HG03342 (cell line): ENCODE data around the gene CAMTA2.

Experiments used
- ATAC-seq: cut with Tn5 transposase; IDR thresholded peaks from one replicate; pipeline ENCODE4 v1.9.1; 2021; ENCODE audit warnings: mild to moderate bottlenecking, moderate library complexity; ENCODE audit not compliant: unreplicated experiment

CAMTA2 gene

DNA sequence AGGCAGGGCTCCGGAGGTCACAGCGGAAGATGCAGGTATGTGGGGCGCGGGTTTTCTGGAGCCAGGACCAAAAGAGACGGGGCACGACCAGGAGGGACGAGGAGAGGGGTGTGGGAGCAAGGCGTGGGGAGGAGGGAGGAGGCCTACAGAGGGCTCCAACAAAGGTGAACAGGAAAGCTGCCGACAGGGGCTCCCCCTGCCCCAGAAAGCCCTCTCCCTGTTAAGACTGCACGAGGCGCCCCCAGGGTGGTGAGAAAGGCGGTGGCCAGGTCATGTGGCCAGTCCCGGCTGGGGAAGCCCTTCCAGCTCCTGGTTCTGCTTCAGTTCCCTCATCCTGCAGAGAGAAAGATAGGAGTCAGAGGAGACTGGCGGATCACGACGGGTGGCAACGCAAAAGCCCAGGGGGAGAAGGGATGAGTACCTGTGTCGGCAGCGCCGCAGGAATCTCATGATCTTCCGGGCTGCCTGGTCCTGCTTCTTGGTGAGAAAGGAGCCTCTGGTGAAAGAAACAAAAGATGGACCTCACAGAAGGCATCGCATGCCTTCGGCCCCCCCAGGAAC lies 18.9 kb downstream of the CAMTA2 start:
- no peak for ATAC-seq

DNA sequence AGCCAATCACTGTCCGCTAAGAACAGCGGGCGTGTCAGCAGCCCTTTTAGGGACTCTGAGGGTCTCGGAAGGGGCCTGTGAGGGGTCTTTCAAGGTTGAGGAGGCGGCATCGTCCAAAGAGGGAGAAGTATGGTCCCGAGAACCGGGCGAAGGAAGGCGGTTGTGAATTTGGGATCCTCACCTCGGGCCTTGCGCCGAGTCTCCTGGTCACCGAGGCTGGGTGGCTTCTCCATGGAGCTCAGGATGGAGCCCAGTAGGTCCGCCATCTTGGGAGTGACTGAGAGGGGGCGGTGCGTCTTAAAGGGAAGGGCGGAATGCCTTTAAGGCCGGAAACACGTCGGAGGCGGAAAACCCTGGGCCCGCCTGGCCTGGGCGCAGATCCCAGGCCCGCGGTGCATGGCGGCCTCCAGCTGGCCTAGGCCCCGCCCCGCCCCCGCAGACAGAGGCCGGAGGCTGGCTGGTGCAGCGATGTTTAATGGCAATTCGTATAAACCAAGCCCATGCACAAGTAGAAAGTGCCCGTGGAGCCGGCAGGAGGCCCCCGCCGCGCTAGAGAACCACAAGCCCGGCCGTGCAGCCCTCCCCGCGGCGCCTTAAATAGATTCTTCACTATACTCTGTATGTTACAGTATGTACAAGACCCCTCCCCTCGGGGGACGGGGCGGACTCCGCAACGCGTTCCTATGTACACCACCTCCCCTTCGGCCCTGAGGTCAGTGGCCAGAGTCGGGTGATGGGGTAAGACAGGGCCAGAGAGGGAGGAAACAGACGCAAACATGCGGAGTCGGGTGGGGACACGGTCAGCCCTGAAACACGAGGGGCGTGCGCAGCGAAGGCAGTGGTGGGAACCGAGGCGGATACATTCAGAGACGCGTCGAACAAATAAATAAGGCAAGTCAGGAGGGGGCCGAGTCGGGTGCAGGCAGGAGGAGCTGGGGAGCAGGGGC lies 19.7 kb downstream of the CAMTA2 start, which contains the start of gene SPAG7:
Gene SPAG7 (minus strand): TSS at position 279 of the 947 bp plus-strand sequence. CDS start 13 bp downstream, at position 266.
- peak; percentile 47 for ATAC-seq

DNA sequence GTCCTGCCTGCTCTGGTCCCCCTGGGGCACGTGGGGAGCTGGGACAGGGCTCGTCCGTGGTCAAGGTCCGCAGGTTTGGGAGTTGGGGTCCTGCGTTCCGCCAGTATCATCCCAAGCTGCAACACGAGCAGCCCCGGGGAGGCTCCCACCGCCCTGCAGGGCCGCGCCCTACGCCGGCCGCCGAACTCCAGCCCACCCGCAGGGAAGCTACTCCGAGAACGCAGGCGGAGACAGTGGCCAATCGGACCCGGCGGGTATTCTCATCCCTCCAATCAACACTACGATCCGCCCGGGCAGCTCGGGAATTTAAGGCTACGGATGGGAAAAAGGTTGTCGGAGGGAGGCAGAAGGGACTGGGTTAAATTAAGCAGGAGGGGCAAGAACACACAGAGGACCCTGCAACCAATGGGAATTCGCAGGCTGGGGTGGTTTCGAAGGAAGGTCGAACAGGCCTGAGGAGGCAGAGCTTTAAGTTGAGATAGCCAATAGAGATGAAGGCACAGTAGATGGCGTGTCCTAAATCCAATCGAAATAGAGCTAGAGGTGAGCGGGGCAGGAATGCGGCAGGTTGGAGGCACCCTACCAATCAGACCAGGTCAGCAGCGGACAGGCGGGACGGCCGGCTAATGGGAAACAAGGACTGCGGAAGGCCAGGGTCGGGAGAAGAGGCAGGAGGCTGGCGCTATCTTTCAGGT lies 20.5 kb downstream of the CAMTA2 start:
- peak; percentile 77 for ATAC-seq

DNA sequence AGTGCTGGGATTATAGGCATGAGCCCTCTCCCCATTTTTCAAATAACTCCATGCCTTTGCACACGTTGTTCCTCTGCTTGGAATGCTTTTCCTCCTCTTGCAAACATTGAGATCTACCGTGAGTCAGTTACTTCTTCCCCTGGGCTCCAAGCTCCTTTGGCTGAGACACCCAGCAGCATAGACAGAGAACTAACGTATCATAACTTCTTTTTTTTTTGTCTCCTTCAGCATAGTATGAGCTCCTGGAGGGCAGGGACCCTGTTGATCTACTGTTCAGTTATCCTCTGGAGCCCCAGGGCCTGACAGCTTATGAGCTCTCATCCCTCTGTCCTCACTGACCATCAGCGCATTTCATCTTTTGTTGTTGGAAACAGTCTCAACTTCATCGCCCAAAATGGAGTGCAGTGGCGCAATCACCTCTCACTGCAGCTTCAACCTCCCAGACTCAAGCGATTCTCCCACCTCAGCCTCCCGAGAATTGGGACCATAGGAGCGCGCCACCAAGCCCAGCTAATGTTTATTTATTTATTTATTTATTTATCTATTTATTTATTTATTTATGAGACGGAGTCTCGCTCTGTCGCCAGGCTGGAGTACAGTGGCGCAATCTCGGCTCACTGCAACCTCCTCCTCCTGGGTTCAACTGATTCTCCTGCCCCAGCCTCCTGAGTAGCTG lies 22.0 kb downstream of the CAMTA2 start:
- ATAC-seq = no peak

DNA sequence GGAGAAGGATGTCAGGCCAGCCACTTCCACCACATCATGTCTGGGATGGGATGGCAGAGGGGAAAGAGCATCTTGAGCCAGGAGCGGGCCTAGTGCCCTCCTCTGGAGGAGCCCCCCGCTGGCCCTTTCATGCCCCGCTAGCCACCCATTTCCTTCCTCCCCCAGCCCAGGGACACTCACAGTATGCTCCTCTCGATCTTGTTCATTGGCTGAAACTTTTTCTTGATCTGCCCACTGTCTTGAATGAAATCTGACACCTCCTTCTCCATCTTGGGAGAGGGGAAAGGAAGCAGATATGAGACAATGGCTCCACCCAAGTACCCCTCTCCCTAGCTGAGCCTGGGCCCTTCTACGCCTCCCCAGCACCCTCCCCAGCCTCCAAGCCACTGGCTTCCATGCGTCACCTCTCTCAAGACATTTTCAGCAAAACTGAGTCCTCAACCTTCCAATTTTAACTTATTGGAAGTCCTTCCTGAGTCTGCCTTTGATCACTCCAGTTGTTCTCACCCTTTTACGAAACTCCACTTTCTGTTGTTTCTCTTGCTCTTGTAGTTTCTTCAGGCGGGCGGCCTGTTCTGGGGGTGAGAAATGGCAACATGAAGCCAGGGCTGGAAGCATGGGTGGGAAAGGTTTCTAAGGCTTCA lies 27.1 kb downstream of the CAMTA2 start:
- no peak for ATAC-seq

DNA sequence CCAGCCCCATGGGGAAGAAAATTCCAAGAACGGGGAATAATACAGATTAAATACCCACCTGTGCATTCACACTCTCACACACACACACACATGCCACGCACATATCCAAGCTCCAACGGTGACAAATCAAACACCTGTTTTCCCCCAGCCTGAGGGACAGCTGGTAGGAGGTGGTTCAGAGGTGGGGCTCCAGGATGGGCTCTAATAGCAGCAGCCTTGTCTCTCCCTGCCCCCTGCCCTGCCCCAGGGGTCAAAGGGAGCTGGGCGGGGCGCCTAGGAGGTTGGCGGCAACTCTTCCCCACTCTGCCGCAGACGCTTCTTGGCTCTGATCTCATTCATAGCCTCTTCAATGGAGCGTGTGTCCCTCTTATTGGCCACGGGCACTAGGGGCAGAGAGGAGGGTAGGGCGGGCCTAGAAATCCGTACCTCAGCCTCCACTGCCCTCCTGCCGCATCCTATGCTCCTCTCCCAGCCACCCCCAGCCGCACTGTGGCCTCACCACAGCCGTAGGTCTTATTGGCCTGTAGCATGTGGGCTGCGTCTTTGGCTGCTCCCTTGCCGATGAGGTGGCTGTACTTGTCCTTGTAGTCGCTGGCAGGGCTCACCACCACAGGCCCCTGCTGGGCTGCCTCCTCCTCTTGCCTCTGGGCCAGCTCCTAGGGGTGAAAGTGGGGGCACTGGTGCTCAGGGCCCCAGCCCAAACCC lies 28.1 kb downstream of the CAMTA2 start:
- no peak for ATAC-seq

DNA sequence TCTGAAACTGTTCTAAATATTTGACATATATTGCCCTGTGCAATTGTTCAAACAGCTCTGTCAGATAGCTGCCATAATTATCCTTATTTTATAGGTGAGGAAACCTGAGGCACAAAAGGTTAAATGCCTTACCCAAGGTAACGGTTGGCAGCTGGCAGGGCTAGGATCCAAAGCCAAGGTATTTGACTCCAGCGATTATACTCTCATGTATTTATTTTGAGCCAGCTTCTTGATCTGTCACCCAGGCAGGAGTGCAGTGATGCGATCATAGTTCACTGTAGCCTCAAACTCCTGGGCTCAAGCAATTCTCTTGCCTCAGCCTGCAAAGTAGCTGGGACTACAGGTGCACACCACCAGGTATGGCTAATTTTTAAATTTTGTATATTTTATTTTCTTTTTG lies 29.4 kb downstream of the CAMTA2 start:
- no peak for ATAC-seq

DNA sequence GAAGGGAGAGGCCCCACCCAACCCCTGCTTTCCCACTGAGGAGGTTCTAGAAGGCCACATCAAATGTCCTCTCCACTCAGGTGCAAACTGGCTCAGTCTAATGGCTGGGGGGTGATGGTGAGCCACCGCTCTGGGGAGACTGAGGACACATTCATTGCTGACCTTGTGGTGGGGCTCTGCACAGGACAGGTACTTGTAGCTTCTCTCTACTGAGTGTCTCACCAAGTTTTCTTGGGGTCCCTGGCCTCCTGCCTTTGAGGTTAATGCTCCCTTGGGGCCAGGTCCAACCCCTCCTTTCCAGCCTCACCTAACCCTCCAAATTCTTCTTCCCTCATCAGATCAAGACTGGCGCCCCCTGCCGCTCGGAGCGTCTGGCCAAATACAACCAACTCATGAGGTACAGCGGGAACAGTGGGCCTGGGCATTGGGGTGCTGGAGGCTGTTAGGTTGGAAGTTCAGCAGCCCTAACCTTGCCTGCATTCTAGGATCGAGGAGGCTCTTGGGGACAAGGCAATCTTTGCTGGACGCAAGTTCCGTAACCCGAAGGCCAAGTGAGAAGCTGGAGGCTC lies 30.9 kb downstream of the CAMTA2 start:
- ATAC-seq = no peak

DNA sequence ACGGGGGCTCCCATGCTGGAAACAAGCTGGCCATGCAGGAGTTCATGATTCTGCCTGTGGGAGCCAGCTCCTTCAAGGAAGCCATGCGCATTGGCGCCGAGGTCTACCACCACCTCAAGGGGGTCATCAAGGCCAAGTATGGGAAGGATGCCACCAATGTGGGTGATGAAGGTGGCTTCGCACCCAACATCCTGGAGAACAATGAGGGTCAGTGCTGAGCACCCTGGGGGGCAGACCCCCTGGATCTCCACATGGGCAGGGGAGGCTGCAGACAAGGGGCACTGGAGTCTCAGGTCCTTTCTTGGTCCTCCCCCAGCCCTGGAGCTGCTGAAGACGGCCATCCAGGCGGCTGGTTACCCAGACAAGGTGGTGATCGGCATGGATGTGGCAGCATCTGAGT lies 32.4 kb downstream of the CAMTA2 start:
- no peak for ATAC-seq

DNA sequence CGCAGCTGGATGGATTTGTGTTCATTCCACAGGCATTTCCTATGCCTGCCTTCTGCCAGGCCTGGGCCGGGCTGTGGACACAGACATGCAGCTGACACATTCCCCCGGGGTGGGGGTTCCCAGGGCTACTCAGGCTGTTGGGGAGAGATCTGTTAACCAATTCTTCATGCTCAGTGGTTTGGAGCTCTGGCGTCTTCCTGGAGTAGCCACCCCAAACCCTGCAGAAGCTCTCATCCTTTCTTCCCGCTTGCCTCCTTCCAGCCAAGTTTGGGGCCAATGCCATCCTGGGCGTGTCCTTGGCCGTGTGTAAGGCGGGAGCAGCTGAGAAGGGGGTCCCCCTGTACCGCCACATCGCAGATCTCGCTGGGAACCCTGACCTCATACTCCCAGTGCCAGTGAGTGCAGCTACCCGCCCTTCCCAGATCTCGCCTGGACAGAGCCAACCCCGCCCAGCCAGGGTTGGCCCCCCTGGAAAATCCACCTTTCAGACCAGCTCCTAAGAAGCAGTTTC lies 34.0 kb downstream of the CAMTA2 start:
- no peak for ATAC-seq

DNA sequence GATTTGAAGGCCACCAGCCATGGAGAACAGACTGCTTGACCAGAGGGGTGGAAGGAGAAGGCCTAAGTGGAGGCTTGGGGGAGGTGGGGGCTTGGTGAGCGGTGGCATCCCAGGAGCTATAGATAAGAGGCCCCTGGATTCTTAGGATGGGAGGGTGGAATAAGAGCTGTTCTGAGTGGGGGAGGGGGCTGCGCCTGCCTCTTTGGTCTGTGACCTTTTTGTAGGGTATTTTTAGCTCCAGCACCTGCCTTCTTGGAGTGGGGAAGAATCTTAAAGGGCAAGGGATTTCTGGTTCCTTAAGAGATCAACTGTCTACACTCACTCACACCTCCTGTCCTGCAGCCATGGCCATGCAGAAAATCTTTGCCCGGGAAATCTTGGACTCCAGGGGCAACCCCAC lies 36.0 kb downstream of the CAMTA2 start:
- ATAC-seq = no peak

DNA sequence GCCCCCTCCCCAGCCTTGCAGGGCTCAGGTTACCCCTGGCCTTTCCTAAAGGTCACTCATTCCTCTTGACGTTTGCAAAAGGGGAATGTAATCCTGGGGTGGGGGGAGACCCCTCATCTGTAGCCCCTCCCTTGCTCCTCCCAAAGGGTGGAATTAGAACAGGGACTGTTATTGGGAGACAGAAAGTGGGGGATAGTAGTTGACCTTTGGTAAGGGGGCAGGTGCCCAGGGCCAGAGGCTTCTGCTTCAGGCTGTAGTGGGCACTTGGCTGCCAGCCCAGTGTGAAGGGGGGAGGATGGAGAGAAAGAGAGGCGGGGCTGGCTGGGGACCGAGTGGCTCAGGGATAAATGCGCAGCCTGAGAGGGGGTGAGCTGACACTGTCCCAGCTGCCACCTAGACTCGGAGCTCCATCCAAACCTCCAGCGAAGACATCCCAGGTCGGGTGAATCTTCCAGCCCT lies 36.7 kb downstream of the CAMTA2 start, which contains the start of gene ENO3:
Gene ENO3 (plus strand): TSS at position 374 of the 459 bp plus-strand sequence. CDS start 711 bp downstream, outside the sequence.
- no peak for ATAC-seq

DNA sequence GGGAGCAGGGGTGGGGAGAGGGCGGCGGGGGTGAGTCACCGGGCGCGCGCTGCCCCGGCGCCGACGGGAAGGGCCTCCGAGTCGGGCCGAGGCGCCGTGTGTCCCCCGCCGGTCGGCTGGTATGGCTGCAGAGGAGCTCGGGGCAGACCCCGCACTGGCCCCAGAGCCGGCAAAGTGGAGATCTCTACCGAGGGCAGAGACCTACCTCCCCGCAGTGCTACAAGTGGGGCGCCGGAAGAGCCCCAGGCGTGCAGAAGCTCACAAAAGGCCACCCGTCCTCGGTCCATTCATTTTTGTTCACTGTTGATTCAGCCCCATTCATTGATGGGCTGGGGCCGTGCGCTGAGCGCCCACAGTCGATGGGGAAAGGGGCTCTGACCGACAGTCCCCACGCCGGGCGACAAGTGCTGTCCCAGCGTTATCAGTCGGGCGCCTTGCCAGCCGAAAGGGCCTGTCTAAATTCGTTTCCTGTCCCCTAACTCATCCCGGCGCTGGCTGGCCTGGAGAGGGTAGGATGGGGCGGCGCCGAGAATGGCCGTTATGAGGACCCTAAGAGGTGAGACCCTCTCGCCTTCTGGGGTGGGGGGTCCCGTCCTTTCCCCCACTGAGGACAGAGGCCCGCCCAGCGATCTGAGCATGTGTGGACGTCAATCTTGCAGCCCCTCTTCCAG lies 37.3 kb downstream of the CAMTA2 start:
- ATAC-seq = peak; percentile 6

DNA sequence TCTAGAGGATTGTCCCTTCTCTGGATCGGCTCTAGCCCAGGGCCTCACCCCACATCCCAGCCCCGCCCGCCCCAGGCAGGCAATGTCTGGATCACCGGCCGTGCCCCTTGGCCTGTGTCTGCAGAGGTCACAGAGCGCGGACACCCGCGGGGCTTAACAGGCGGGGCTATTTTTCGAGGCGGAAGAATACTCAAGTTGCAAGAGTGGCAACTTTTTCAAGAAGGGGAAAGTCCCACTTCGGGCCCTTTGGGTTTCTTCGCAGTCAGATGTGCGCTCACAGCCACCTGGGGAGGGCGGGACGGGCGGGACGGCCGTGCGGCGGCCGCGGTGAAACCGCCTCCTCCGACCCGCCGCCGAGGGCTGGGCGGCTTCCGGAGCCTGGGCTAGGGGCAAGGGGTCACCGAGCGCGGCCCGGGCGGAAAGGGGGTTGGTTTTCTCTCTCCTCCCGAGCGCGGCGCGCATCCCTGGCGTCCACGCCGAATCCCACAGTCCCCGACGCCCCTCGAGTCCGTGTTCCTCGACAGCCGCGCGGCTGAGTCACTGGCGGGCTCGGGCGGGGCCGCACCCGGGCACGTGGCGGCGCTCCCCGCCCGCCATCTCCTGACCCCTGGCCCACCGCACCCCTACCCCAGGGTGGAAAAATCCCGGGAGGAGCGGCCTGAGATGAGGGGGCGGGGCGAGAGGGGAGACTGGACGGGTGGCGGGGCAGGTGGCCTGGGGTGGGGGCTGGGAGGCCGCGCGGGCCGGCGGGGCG lies 38.0 kb downstream of the CAMTA2 start:
- ATAC-seq = peak; percentile 24

DNA sequence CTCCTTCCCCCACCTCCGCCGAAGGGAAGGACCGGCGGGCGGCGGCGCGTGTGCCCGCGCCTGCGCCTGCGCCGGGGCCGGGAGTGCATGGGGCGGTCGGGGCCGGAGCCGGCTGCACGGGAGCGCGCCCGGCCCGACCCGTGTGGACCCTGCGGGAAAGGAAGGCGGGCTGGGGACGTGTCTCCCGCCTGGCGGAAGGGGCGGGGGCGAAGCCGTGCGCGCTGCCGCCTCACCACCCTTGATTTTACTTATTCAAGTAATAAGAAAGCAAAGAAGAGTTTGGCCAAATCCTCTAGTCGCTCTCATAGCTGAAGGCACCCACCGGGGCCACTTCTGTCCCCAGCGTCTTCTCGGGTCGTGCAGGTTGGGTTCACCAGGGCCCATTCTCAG lies 38.5 kb downstream of the CAMTA2 start:
- ATAC-seq = peak; percentile 29

DNA sequence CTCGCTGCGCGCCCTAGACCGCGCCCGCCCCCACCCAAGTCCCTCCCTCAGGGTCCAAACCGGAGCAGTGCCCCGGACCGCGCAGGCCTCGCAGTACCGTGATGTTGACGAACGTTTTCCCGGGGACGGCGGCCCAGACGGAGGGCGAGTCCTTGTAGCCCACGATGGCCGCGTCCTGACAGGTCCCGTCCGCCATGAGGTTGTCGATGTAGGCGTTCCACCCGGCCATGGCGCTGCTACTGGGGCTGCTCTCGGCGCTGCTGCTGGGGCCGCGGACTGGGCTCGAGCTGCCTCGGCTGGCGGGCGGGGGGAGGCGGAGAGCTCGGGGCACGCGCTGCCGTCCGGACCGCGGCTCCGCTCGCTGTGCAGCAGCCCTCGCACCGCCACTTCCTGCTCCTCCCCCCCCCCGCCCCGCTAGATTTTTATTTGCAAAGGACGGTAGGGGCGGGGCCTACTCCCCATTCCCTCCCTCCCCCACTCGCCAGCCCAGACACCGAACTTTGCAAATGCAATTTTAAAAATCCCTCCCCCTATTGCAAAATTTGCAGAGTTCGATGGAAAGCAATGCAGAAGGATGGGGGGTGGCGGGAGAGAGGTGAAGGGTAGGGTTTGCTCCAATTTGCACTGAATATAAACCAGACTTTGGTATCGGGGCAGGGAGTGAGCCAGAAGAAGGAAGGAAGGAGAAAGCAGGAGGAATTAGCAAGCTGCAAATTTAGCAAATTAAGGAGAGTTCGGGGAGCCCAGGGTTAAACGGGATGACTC lies 39.1 kb downstream of the CAMTA2 start, which contains the start of gene PFN1:
Gene PFN1 (minus strand): TSS at position 365 of the 765 bp plus-strand sequence. CDS start 136 bp downstream, at position 229.
- ATAC-seq = peak; percentile 21
